Adrenal gland (tissue), 5 donors: ENCODE results near the gene SDHAF1.

ENCODE experiments used
- CTCF ChIP-seq, 6 experiments: fragments of 450-650 bp in 4 of 6; fragments of 200-600 bp in 2 of 6; sonication (generic) in 1 of 6; IDR thresholded peaks; 1 replicate in 5 of 6; 2 replicates in 1 of 6; pipeline versions ENCODE4 v1.5.1 to v1.8.0; 2016 to 2021; ENCODE audit warnings: antibody characterized with exemption in 6 of 6, mild to moderate bottlenecking in 2 of 6, moderate library complexity in 1 of 6
- POLR2A ChIP-seq, 2 donors: fragments of 450-650 bp; IDR thresholded peaks; one replicate each; pipeline ENCODE4 v1.6.1; 2017; ENCODE audit warnings: antibody characterized with exemption in 2 of 2, mild to moderate bottlenecking in 2 of 2, moderate library complexity in 1 of 2
- donor health status: DM: no; HTN: no; CAD: no.

- no peak for TF ChIP-seq CTCF (IDR thresholded peaks at IDR 0.05)
- no peak for TF ChIP-seq POLR2A (IDR thresholded peaks at IDR 0.05)
These were observed 32.7 kb downstream of the SDHAF1 start for GRCh38 chr19:36027696-36028095.
